Medulla oblongata (tissue), 1 donor: ENCODE measurements around the gene SAMD5.
A peak's percentile ranks its signal among the peaks of the same experiment; 100 is the strongest.

Experiments
- DNase-seq: peaks from one replicate; pipeline ENCODE4 v3.0.0-alpha.2; 2015; ENCODE audit errors: extremely low spot score

The SAMD5 gene

GRCh38 chr6:147566244-147566898, 57.9 kb downstream of the SAMD5 start:
- DNase-seq: no peak

GRCh38 chr6:147567141-147567805, 58.8 kb downstream of the SAMD5 start:
- DNase-seq: no peak

- DNase-seq: no peak
These were observed 61.3 kb downstream of the SAMD5 start for GRCh38 chr6:147569788-147570187.

GRCh38 chr6:147570681-147571080, 62.2 kb downstream of the SAMD5 start:
- DNase-seq: no peak

GRCh38 chr6:147577488-147577887, 69.0 kb downstream of the SAMD5 start:
- no peak for DNase-seq

GRCh38 chr6:147578159-147578558, 69.7 kb downstream of the SAMD5 start:
- DNase-seq: no peak

GRCh38 chr6:147578883-147579282, 70.4 kb downstream of the SAMD5 start:
- DNase-seq: no peak

- DNase-seq: no peak
These were observed 71.2 kb downstream of the SAMD5 start for GRCh38 chr6:147579667-147580066.

- no peak for DNase-seq
These were observed 74.5 kb downstream of the SAMD5 start for GRCh38 chr6:147582991-147583390.

- no peak for DNase-seq
These were observed 76.8 kb downstream of the SAMD5 start for GRCh38 chr6:147585256-147585655.

GRCh38 chr6:147586044-147586443, 77.6 kb downstream of the SAMD5 start:
- no peak for DNase-seq

- no peak for DNase-seq
These were observed 79.4 kb downstream of the SAMD5 start for GRCh38 chr6:147587907-147588306.

- DNase-seq: no peak
These were observed 80.0 kb downstream of the SAMD5 start for GRCh38 chr6:147588469-147588868.

- no peak for DNase-seq
These were observed 81.3 kb downstream of the SAMD5 start for GRCh38 chr6:147589739-147590250.

- DNase-seq: no peak
These were observed 87.5 kb downstream of the SAMD5 start for GRCh38 chr6:147595961-147596360.

GRCh38 chr6:147603392-147604081, 95.0 kb downstream of the SAMD5 start:
- DNase-seq: peak; percentile 35

- DNase-seq: no peak
These were observed 95.9 kb downstream of the SAMD5 start for GRCh38 chr6:147604373-147604772.

- DNase-seq: no peak
These were observed 103.5 kb downstream of the SAMD5 start for GRCh38 chr6:147611992-147612391.

GRCh38 chr6:147614501-147614900, 106.0 kb downstream of the SAMD5 start:
- no peak for DNase-seq

- DNase-seq: no peak
These were observed 107.4 kb downstream of the SAMD5 start for GRCh38 chr6:147615659-147616456.

- no peak for DNase-seq
These were observed 108.9 kb downstream of the SAMD5 start for GRCh38 chr6:147617366-147617765.

GRCh38 chr6:147618457-147618856, 110.0 kb downstream of the SAMD5 start:
- no peak for DNase-seq
